ENCODE data around the gene DYNLRB2.

DYNLRB2 gene

GRCh38 chr16:80540516-80541305, at the start of gene DYNLRB2:
Gene DYNLRB2, plus strand, starts transcription at chr16:80540993. Its CDS starts 84 bp downstream, at chr16:80541077.
- DNase-seq = peak; percentile 69 to 85 (median 82)

- DNase-seq = no peak
Observed at GRCh38 chr16:80500116-80500859, 40.5 kb upstream of the DYNLRB2 start.

- DNase-seq = no peak
Observed at GRCh38 chr16:80500961-80501525, 39.8 kb upstream of the DYNLRB2 start.

- DNase-seq = no peak
Observed at GRCh38 chr16:80503107-80503506, 37.7 kb upstream of the DYNLRB2 start.

- DNase-seq = no peak
Observed at GRCh38 chr16:80507538-80507937, 33.3 kb upstream of the DYNLRB2 start.

- no peak for DNase-seq
Observed at GRCh38 chr16:80509872-80510271, 30.9 kb upstream of the DYNLRB2 start.

- no peak for DNase-seq
Observed at GRCh38 chr16:80511824-80512592, 28.8 kb upstream of the DYNLRB2 start.

GRCh38 chr16:80512593-80512853, 28.3 kb upstream of the DYNLRB2 start:
- DNase-seq = no peak

- no peak for DNase-seq
Observed at GRCh38 chr16:80515374-80515773, 25.4 kb upstream of the DYNLRB2 start.

- no peak for DNase-seq
Observed at GRCh38 chr16:80517846-80518245, 22.9 kb upstream of the DYNLRB2 start.

GRCh38 chr16:80518436-80518835, 22.4 kb upstream of the DYNLRB2 start:
- no peak for DNase-seq

- no peak for DNase-seq
Observed at GRCh38 chr16:80519189-80519588, 21.6 kb upstream of the DYNLRB2 start.

- DNase-seq = no peak
Observed at GRCh38 chr16:80525420-80525819, 15.4 kb upstream of the DYNLRB2 start.

GRCh38 chr16:80526418-80527061, 14.3 kb upstream of the DYNLRB2 start:
- DNase-seq = peak; percentile 16 to 24 (median 23)

GRCh38 chr16:80527297-80527696, 13.5 kb upstream of the DYNLRB2 start:
- DNase-seq = no peak

GRCh38 chr16:80530479-80530878, 10.3 kb upstream of the DYNLRB2 start:
- DNase-seq = no peak

- no peak for DNase-seq
Observed at GRCh38 chr16:80536238-80536637, 4.6 kb upstream of the DYNLRB2 start.

GRCh38 chr16:80541306-80541694, 507 bp downstream of the DYNLRB2 start:
- DNase-seq = no peak

GRCh38 chr16:80543162-80543561, 2.4 kb downstream of the DYNLRB2 start:
- DNase-seq = no peak

- no peak for DNase-seq
Observed at GRCh38 chr16:80544326-80544725, 3.5 kb downstream of the DYNLRB2 start.

GRCh38 chr16:80546249-80546648, 5.5 kb downstream of the DYNLRB2 start:
- no peak for DNase-seq

GRCh38 chr16:80547145-80547544, 6.4 kb downstream of the DYNLRB2 start:
- DNase-seq = no peak

- DNase-seq = no peak
Observed at GRCh38 chr16:80552277-80552676, 11.5 kb downstream of the DYNLRB2 start.

Measured in activated CD4-positive, CD25-positive, alpha-beta regulatory T cell (primary cell).